PC-9 (cell line): ENCODE measurements around the gene SALL2.

Source experiments
- CTCF ChIP-seq: fragments of 200-600 bp; sonication (generic); conservative IDR thresholded peaks from 2 replicates; pipeline ENCODE4 v1.6.1; 2017; ENCODE audit warnings: mixed run types, antibody characterized with exemption, mild to moderate bottlenecking, moderate library complexity
- EZH2 ChIP-seq: fragments of 200-600 bp; sonication (generic); IDR thresholded peaks from 2 replicates; pipeline ENCODE4 v1.8.0; 2017; ENCODE audit warnings: antibody characterized with exemption, low read depth

DNA sequence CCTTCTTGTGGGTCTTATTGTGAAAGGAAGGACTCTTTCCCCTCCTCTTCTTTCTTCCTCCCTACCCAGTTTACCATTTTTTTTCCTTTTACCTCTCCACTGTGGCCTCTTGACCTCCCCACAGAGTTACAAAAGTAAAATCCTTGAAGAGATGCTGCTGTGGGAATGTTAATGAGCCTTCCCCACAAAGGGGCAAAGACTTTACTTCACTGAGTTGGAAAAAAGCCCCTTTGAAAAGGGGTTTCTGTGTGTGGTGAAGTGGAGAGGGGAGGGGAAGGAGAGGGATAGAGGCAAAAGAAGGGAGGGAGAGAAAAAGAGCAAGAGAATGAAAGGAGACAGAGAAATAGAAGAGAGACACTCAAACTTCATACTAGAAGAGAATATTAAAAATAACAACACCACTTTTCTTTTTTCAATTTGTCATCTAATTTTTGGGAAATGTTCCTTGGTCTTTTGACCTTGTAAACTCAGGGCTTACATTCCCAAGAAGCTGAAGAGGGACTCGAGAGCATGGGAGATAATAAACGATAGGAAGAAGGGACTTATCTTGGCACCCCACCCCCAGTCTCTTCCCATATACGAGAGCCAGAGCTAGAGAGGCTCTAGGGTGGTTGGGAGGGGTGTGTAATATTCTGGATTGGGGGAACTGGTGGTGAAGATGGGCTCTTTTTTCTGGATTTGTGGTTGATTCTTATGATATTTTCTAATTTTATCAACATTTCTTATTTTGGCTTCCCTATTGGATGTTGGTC, 13.2 kb upstream of the SALL2 start:
- TF ChIP-seq CTCF (no peak), EZH2 (no peak)
